Activated naive CD4-positive, alpha-beta T cell treated with anti-CD3 and anti-CD28 coated beads for 36 hours (primary cell): ENCODE measurements around the gene MUC3A. TPM values are rescaled to one million over a fixed set of nuclear protein-coding genes. Genes with fewer than 3 reads are reported as not detected.
"Not testable (repeated sequence)": the region's sequence is repeated elsewhere in the genome, so short reads cannot be mapped to it uniquely, and the experiment has no call there.

Source experiments
- CTCF ChIA-PET: fragments of 350-600 bp; sonication (Branson Sonifier 250); formaldehyde crosslinking; loops from one replicate; lab custom pipeline; 2021; ENCODE audit warnings: antibody characterized with exemption; lab: Charles Lee
- DNase-seq: peaks from one replicate; pipeline ENCODE4 v3.0.0-alpha.2; 2020
- H3K27ac Mint-ChIP-seq: one replicate; pipeline ENCODE4 v1.8.0; 2021; ENCODE audit warnings: mild to moderate bottlenecking, mixed read lengths
- H3K27me3 Mint-ChIP-seq: one replicate; pipeline ENCODE4 v1.8.0; 2021; ENCODE audit warnings: low read depth, mixed read lengths
- H3K36me3 Mint-ChIP-seq: one replicate; pipeline ENCODE4 v1.8.0; 2021; ENCODE audit warnings: low read depth, mixed read lengths
- H3K4me1 Mint-ChIP-seq: one replicate; pipeline ENCODE4 v1.8.0; 2021; ENCODE audit warnings: low read depth, mixed read lengths
- H3K4me3 Mint-ChIP-seq: one replicate; pipeline ENCODE4 v1.8.0; 2021; ENCODE audit warnings: mild to moderate bottlenecking, moderate library complexity, mixed read lengths
- H3K9me3 Mint-ChIP-seq: one replicate; pipeline ENCODE4 v1.8.0; 2021; ENCODE audit warnings: mixed read lengths
- intact Hi-C: fragments of 100-400 bp; cut with micrococcal nuclease; formaldehyde crosslinking; loops from one replicate; pipeline ENCODE4 v1.15.1; 2023
- total RNA-seq, 2 experiments: library from RNA; stranded (reverse); gene quantifications; one replicate each; pipeline ENCODE4 v1.2.3, GENCODE V29; 2021

Gene MUC3A
- total RNA-seq, 2 experiments from 2014 or later = not detected

- H3K4me3 Mint-ChIP-seq, H3K9me3 Mint-ChIP-seq, intact Hi-C loops, H3K4me1 Mint-ChIP-seq, DNase-seq, H3K27ac Mint-ChIP-seq, H3K36me3 Mint-ChIP-seq, H3K27me3 Mint-ChIP-seq, CTCF ChIA-PET: not testable (repeated sequence)
Measured at GRCh38 chr7:100985033-100985797, 35.9 kb downstream of the MUC3A start.

- Mint-ChIP-seq H3K27ac (no peak overlapping the region), H3K4me3 (no peak overlapping the region), H3K27me3 (no peaks in the 10 kb centered on the region), H3K4me1 (no peaks in the 10 kb centered on the region), H3K9me3 (no peaks in the 10 kb centered on the region), H3K36me3 (no peaks in the 10 kb centered on the region)
- CTCF ChIA-PET = no interaction called here
- intact Hi-C loops = no loop called here
- no peak for DNase-seq
Measured at GRCh38 chr7:100991631-100992030, 42.3 kb downstream of the MUC3A start.

- H3K9me3 Mint-ChIP-seq, H3K27me3 Mint-ChIP-seq, H3K4me1 Mint-ChIP-seq, H3K36me3 Mint-ChIP-seq, CTCF ChIA-PET, DNase-seq, H3K4me3 Mint-ChIP-seq, intact Hi-C loops, H3K27ac Mint-ChIP-seq: not testable (repeated sequence)
Measured at GRCh38 chr7:100992280-100992679, 42.9 kb downstream of the MUC3A start.

GRCh38 chr7:100994671-100995070 is 45.3 kb downstream of the MUC3A start:
- DNase-seq, H3K27me3 Mint-ChIP-seq, CTCF ChIA-PET: not testable (repeated sequence)

GRCh38 chr7:100998530-100998929 is 49.2 kb downstream of the MUC3A start:
- H3K27ac Mint-ChIP-seq, DNase-seq, intact Hi-C loops, H3K4me1 Mint-ChIP-seq, CTCF ChIA-PET, H3K36me3 Mint-ChIP-seq, H3K9me3 Mint-ChIP-seq, H3K27me3 Mint-ChIP-seq, H3K4me3 Mint-ChIP-seq: not testable (repeated sequence)

More at GRCh38 chr7:100994671-100995070, 45.3 kb downstream of the MUC3A start:
- H3K4me3 Mint-ChIP-seq, H3K27ac Mint-ChIP-seq, H3K4me1 Mint-ChIP-seq, intact Hi-C loops, H3K9me3 Mint-ChIP-seq, H3K36me3 Mint-ChIP-seq: not testable (repeated sequence)

- H3K36me3 Mint-ChIP-seq, H3K9me3 Mint-ChIP-seq, intact Hi-C loops, CTCF ChIA-PET, H3K4me3 Mint-ChIP-seq, DNase-seq, H3K4me1 Mint-ChIP-seq, H3K27ac Mint-ChIP-seq, H3K27me3 Mint-ChIP-seq: not testable (repeated sequence)
Measured at GRCh38 chr7:100999334-100999733, 50.0 kb downstream of the MUC3A start.

GRCh38 chr7:101000025-101000424 is 50.7 kb downstream of the MUC3A start:
- H3K36me3 Mint-ChIP-seq, H3K9me3 Mint-ChIP-seq, intact Hi-C loops, CTCF ChIA-PET, H3K27ac Mint-ChIP-seq, DNase-seq, H3K4me3 Mint-ChIP-seq, H3K4me1 Mint-ChIP-seq, H3K27me3 Mint-ChIP-seq: not testable (repeated sequence)

GRCh38 chr7:101002333-101002732 is 53.0 kb downstream of the MUC3A start:
- H3K4me3 Mint-ChIP-seq, H3K36me3 Mint-ChIP-seq, H3K27ac Mint-ChIP-seq, H3K4me1 Mint-ChIP-seq, intact Hi-C loops, CTCF ChIA-PET, DNase-seq, H3K9me3 Mint-ChIP-seq, H3K27me3 Mint-ChIP-seq: not testable (repeated sequence)

- CTCF ChIA-PET, H3K27ac Mint-ChIP-seq: not testable (repeated sequence)
Measured at GRCh38 chr7:101007361-101007760, 58.0 kb downstream of the MUC3A start.

GRCh38 chr7:101009629-101010028 is 60.3 kb downstream of the MUC3A start:
- CTCF ChIA-PET = interaction anchor here (0.5 kb wide), 1 partner anchor 185 kb away, joined by 3 read pairs; no protein-coding TSS in a partner anchor
- H3K4me3 Mint-ChIP-seq = no peak overlapping the region
- H3K36me3 Mint-ChIP-seq = no peaks in the 10 kb centered on the region
- no peak for DNase-seq
- H3K9me3 Mint-ChIP-seq = no peaks in the 10 kb centered on the region
- intact Hi-C loops = no loop called here
- H3K27ac Mint-ChIP-seq = no peak overlapping the region
- H3K4me1 Mint-ChIP-seq = no peaks in the 10 kb centered on the region
- no peaks in the 10 kb centered on the region for H3K27me3 Mint-ChIP-seq

More at GRCh38 chr7:101007361-101007760, 58.0 kb downstream of the MUC3A start:
- H3K4me1 Mint-ChIP-seq, H3K27me3 Mint-ChIP-seq, DNase-seq, H3K9me3 Mint-ChIP-seq, H3K4me3 Mint-ChIP-seq, intact Hi-C loops, H3K36me3 Mint-ChIP-seq: not testable (repeated sequence)

- Mint-ChIP-seq H3K27ac (no peak overlapping the region), H3K27me3 (no peaks in the 10 kb centered on the region), H3K4me1 (peaks cover 10% of the 10 kb centered on the region), H3K9me3 (no peaks in the 10 kb centered on the region), H3K36me3 (no peaks in the 10 kb centered on the region), H3K4me3 (no peak overlapping the region)
- CTCF ChIA-PET = interaction anchor here (0.6 kb wide), 1 partner anchor 46 kb away, joined by 3 read pairs; no protein-coding TSS in a partner anchor
- DNase-seq = no peak
- intact Hi-C loops = no loop called here
Measured at GRCh38 chr7:101012931-101013330, 63.6 kb downstream of the MUC3A start.

GRCh38 chr7:101015626-101016025 is 66.3 kb downstream of the MUC3A start:
- intact Hi-C loops = loop anchor here (5.0 kb wide), 1 partner anchor 48 kb away; the partner anchor contains the start of gene MUC12
- Mint-ChIP-seq H3K9me3 (no peaks in the 10 kb centered on the region), H3K4me3 (no peak overlapping the region)

More at GRCh38 chr7:101015626-101016025, 66.3 kb downstream of the MUC3A start:
- CTCF ChIA-PET = no interaction called here
- H3K4me1 Mint-ChIP-seq = peaks cover 18% of the 10 kb centered on the region
- H3K36me3 Mint-ChIP-seq = no peaks in the 10 kb centered on the region
- H3K27ac Mint-ChIP-seq = no peak overlapping the region
- DNase-seq = no peak
- peaks cover 5% of the 10 kb centered on the region for H3K27me3 Mint-ChIP-seq
